GM21529 (cell line): Measurements from ENCODE around the gene RFTN1.

ENCODE experiments used
- ATAC-seq: cut with Tn5 transposase; IDR thresholded peaks from one replicate; pipeline ENCODE4 v1.9.1; 2021; ENCODE audit not compliant: unreplicated experiment

The RFTN1 gene

DNA sequence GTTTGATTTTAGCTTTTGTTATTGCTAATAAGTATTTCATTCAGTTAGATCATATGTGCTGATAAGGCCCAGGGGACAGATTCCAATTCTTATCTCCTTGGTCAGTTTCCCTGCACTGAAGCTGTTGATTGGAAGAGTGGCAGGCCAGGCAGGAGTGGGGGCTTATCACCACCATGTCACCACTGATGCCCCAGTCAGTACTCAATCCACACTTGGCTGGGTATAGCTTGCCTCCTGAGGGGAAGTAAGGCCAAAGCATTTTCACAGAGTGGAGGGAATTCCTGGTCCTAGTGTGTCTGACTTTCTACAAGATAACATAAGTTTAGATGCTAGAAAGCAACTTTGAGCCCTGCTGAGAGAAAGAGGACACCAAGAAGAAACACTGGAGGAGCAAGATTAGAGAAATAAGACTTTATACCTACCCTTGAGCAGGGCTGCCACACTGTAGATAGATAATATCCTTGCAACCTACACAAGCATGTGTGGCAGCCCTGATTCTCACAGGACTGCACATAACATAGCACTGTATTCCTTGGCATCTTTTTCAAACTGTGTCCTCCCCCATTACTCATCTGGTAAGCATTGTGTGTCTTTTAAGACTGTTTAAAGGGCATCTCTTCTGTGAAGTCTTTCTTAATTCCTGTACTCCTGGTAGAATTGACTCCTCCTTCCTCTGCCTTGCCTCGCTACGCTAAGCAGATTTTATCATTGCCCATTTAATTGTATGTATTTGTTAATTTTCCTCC, 224.2 kb downstream of the RFTN1 start:
- no peak for ATAC-seq

DNA sequence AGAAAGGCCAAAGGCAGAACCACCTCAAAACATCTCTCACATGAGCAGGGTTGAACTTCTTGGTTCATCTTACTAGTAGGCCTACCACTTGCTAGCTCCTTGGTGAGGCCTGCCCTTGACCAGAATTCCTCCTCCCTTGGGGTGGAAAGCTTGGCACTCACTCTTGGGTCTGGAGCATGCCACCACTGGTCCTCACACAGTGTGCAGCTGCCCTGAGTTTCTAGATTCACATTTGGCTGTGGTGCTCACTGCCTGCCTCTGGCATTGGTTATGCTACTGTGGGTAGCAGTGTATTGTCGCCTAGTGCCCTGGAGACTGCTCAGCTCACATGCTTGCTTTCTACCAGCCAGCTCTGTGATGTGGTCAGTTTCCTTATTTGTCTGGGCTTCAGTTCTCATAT, 224.8 kb downstream of the RFTN1 start:
- no peak for ATAC-seq

DNA sequence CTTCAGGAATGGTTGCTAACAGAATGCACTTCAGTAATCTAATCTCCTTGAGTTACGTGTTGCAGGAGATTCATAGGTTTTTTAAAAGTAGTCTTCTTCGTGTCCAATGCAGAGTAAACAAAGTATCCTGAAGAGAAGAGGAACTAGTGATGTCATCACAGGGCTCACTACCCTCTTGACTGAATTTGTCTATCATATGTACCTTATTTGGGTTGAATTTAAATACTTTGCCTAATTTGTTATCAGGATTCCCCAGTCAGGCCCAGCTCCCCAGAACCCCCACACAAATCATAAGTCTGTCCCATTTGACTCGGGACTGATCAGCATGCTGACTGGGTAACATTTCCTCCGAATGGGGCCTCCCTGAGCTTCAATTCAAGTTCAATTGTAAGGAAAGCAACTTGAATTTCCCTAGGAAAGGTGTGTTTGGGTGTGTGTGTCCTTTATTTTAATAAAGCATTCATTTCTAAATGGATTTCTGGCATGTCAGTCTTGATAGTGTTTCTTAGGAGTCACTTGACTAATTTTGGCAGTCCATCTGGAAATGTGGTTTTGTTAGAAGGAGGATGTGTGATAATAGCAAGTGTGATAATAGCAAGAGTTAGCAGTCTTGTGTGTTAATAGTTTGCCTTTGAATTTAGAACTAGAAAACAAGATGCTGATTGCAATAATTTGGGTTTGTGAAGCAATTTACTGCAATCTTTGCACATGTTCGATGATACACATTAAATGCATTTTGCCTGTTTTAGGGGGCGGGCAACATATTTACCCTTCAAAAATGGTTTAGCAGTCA, 226.6 kb downstream of the RFTN1 start:
- no peak for ATAC-seq

- peak; percentile 71 for ATAC-seq
These were observed 227.3 kb downstream of the RFTN1 start for GRCh38 chr3:16286161-16286560.

DNA sequence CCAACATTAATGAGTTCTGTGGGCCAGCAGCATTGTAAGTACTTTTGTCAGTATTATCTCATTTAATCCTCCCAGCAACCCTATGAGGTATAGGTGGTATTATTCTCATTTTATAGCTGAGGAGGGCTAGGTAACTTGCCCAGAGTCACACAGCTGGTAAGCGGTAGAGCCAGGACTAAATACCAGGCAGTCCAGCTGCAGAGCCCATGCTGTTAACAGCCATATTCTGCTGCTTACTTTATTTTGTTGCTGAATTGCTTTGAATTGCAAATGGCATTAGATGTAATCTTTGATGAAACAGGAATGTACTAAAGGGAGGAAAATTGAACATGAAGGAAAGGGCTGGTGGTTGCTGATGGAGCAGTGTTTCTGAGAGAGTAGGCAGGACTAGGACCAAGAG, 228.9 kb downstream of the RFTN1 start:
- ATAC-seq, result no peak

GRCh38 chr3:16280671-16281070, 232.8 kb downstream of the RFTN1 start:
- no peak for ATAC-seq

GRCh38 chr3:16279010-16279801, 234.3 kb downstream of the RFTN1 start:
- ATAC-seq, result no peak

DNA sequence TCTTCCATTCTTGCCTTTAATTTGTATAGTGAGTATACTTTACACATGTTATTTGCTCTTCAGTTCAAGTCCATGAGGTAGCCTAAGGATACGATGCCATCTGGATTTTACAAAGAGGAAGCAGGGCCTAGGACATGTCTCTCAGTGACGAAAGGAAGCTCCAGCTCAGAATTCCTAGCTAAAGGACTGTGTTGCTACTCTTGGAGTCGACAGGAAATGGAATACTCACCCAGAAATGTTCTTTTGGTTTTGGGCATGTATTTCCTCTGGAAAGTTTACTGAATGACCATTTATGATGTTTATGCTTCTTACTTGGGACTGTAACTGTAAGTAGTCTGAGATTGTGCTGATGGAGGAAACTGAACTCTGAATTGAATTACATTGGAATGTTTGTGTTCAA, 236.0 kb downstream of the RFTN1 start:
- ATAC-seq, result no peak

- no peak for ATAC-seq
These were observed 239.6 kb downstream of the RFTN1 start for GRCh38 chr3:16273867-16274266.

- ATAC-seq, result no peak
These were observed 240.9 kb downstream of the RFTN1 start for GRCh38 chr3:16272588-16272987.

DNA sequence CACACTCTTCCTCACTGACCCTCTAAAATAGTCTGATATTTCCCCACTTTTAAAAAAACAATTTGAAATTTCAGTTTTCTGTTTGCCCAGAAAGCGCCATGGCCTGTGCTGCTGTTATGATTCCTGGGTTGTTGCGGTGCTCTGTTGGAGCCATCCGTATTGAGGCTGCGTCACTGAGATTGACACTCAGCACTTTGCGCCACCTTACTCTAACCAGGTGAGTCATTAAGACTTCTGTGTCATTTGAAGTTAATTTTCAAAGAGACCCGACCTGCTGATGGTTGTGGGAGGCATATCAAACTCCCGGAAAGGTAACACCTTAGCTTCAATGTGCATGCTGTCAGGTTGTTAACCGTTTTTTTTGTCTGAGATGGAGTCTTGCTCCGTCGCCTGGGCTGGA, 242.6 kb downstream of the RFTN1 start:
- no peak for ATAC-seq

DNA sequence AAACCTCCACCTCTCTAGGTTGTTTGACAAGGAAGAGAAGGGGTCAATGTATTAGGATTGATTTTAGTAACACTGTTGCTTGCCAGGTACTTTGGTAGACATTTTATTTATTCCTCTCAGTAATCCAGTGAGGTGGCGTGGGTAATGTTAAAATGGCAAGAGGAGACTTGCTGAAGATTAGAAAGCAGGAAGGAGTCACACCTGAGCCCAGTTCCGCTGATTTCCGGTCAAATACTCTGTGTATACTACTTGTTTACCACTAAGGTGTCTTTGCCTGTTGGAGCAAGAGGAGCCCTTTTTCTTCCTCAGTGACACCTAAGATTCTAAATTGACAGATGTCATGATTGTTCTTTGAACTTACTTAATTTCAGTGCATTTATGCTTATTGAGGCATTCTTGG, 246.8 kb downstream of the RFTN1 start:
- ATAC-seq, result no peak
